GM18498 (cell line): ENCODE measurements around the gene RRAS.

ENCODE experiments used
- ATAC-seq: cut with Tn5 transposase; IDR thresholded peaks from one replicate; pipeline ENCODE4 v1.9.1; 2021; ENCODE audit warnings: mild to moderate bottlenecking, moderate library complexity; ENCODE audit not compliant: unreplicated experiment

The RRAS gene

DNA sequence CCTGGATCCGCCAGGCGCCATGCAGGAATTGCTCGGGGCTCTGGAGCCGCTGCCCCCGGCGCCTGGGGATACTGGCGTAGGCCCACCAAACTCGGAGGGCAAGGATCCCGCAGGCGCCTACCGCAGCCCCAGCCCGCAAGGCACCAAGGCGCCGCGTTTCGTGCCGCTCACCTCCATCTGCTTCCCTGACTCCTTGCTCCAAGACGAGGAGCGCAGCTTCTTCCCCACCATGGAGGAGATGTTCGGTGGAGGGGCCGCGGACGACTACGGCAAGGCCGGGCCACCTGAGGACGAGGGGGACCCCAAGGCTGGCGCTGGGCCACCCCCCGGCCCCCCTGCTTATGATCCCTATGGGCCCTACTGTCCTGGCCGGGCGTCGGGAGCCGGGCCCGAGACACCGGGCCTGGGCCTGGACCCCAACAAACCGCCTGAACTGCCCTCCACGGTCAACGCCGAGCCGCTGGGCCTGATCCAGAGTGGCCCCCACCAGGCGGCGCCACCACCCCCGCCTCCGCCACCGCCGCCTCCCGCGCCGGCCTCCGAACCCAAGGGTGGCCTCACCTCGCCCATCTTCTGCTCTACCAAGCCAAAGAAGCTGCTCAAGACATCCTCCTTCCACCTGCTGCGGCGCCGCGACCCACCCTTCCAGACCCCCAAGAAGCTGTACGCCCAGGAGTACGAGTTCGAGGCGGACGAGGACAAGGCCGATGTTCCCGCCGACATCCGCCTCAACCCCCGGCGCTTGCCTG is 42.8 kb downstream of the RRAS start:
- no peak for ATAC-seq

- no peak for ATAC-seq
Measured at GRCh38 chr19:49596407-49596806, 43.5 kb downstream of the RRAS start.

DNA sequence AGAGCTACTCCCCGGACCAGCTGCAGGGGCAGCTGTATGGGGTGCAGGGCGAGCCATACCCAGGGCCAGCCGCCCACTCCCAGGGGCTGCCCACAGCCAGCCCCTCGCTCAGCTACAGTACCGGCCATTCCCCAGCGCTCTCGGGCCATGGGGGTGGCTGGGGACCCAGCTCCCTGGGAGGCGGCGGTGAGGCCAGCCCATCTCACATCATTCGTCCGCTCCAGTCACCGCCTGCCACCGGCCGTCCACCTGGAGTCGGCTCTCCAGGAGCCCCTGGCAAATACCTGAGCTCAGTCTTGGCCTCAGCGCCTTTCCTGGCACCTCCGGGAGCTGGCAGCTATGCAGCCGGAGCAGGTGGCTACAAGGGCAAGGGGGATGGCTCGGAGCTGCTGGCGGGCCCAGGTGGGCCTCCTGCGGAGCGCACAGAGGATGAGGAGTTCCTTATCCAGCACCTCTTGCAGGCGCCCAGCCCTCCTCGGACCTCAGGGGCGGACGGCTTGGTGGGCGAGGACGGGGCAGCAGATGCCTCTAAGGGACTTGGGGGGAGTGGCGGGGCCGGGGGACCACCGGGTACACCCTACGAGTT is 44.0 kb downstream of the RRAS start:
- ATAC-seq, result no peak

DNA sequence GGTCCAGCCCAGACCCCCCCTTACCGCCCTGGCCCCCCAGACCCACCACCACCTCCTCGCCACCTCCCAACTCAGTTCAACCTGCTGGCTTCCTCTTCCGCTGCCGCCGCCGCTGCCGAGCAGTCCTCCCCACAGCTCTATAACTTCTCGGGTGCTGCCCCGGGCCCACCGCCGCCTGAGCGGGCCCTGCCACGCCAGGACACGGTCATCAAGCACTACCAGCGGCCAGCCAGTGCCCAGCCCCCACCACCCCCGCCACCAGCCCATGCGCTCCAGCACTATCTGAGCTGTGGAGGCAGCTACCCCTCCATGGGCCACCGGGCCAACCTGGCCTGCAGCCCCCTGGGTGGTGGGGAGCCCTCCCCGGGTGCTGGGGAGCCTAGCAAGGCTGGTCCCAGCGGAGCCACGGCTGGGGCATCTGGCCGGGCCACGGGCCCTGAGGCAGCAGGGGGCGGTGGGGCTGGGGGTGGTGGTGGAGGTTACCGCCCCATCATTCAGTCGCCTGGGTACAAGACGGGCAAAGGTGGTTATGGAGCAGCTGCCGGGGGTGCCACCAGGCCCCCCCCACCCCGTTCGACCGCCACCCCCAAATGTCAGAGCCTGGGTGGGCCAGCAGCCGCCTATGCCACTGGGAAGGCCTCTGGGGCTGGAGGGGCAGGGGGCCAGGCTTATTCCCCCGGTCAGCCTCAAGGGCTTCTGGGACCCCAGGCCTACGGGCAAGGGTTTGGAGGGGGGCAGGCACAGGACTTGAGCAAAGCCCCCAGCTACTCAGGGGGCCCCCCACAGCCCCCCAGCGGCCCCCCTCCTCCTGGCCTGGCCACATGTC is 44.7 kb downstream of the RRAS start:
- no peak for ATAC-seq

- ATAC-seq, result no peak
Measured at GRCh38 chr19:49594157-49594992, 45.6 kb downstream of the RRAS start.

- peak; percentile 49 for ATAC-seq
Measured at GRCh38 chr19:49593233-49594113, 46.5 kb downstream of the RRAS start.

- no peak for ATAC-seq
Measured at GRCh38 chr19:49592486-49593232, 47.3 kb downstream of the RRAS start.

DNA sequence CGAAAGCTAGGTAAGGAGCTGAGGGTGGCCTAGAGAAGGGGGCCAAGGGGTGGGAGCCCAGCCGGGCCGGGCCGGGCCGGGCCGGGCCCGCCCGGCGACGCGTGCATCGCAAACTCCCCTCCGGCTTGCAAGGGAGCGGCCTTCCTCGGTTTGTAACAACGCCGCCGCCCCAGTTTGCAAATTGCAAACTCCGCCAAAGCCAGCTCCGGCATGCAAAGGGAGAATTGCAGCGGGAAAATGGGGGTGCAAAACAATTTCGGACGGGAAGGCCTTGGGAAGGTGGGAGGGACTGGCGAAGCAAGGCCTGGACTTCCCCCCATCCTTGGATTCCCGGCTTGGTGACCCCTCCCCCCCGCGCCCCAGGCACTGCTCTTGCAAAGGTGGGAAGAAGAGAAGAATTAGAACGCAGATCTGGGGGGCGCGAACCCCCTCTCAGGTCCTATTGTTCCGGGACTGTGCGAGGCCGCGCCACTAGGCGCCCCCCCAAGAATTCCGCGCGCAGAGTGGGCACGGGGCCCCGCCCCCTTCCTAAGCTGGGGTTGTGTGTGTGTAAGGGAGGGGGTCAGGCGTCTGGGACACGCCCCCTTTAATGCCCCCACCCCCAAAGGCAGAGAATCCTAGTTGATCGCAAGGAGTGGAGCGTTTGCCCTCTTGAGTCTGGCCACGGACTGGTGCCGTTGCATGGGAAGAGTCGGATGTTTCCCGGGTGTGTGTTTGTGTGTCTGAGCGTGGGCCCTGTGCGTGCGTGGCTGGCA is 48.0 kb downstream of the RRAS start:
- no peak for ATAC-seq

- no peak for ATAC-seq
Measured at GRCh38 chr19:49590971-49591730, 48.8 kb downstream of the RRAS start, which contains the start of gene PRR12. Gene PRR12, plus strand, starts transcription at chr19:49591182. Its CDS starts 473 bp downstream, at chr19:49591655.

- ATAC-seq, result peak; percentile 69
Measured at GRCh38 chr19:49590071-49590970, 49.6 kb downstream of the RRAS start.

DNA sequence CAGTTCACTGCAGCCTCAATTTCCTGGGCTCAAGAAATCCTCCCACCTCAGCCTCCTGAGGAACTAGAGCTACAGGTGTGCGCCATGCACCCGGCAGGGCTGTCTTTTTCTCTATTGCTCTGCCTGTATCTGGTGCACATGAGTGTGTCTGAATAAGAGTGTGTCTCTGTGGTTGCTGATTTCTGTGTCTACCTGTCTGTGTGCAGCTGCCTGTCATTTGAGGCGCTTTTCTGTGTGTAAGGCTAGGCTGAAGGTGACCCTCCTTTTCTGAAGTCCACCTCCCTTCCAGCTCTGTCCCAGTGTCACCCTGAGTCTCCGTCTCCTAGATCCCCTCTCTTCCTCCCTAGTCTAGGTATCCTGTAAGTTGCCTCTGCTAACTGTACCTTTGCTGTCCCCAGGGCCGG is 50.4 kb downstream of the RRAS start:
- no peak for ATAC-seq

- no peak for ATAC-seq
Measured at GRCh38 chr19:49588365-49589122, 51.4 kb downstream of the RRAS start.

DNA sequence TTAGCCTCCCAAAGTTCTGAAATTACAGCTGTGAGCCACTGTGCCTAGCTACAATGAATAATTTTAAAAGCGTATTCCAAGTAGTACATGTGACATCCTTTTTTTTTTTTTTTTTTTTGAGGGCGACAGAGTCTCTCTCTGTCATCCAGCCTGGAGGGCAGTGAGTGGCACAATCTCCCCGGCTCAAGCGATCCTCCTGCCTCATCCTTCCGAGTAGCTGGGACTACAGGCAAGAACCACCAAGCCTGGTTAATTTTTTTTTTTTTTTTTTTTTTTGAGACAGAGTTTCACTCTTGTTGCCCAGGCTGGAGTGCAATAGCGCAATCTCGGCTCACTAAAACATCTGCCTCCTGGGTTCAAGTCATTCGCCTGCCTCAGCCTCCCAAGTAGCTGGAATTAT is 52.7 kb downstream of the RRAS start:
- no peak for ATAC-seq
